Embryonic facial prominence (tissue), 1 donor: Measurements from ENCODE around the gene TRA2A.

Source experiments
- DNase-seq: peaks from one replicate; pipeline ENCODE4 v3.0.0-alpha.2; 2016; ENCODE audit errors: extremely low spot score

Gene TRA2A

GRCh38 chr7:23470330-23471105 is 61.3 kb downstream of the TRA2A start, which contains the start of gene IGF2BP3:
TSS of gene IGF2BP3 (minus strand) at chr7:23470491. CDS start at chr7:23470110, 381 bp downstream.
- DNase-seq: peak; percentile 94

DNA sequence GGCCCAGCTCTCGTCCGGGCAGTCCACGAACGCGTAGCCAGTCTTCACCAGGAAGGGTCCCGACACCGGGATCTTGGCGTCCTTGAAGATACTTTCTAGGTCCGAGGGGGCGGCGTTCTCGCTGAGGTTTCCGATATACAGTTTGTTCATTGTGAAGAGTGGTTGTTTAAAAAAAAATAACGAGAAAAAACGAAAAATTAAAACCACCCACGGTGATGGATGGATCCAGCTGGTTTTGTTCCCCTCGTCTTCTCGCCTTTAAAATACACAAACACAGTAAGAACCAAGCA is 61.9 kb downstream of the TRA2A start:
- no peak for DNase-seq

DNA sequence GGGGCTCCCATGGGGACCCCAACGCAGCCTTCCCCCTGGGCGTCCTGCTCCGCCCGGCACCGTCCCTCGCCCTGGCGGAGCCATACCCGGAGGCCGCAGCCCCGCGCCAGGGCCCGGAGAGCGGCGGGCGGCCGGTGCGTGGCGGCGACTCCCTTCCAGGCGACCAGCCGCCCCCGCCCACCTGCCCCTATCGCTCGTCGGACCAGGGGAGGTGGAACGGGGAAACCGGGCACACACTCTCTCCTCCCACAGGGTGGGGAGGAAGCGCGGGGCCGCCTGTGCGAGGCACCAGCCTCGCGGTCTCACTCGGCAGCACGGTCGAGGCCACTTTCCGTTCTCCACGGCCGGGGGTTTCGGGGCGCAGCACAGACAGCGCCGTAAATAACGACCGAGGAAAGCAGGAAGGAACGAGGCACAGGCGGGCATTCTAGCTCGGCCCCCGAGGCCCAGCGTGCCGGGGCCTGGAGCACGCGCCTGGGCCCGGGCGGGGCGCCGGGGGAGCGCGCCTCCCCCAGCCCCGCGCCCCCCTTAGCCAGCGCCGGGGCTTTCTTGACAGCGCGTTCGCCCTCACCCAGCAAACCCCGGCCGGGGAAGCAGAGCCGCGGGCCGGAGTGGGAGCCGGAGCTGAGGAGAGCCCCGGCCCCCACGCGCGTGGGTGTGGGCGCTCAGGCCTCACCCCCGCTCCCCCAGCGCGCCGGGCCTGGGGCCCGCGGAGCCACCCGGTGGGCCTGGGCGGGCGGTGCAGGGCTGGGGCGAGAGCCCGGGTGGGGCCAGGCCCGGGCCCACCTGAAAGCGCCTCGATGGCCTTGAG is 62.4 kb downstream of the TRA2A start:
- DNase-seq: no peak

DNA sequence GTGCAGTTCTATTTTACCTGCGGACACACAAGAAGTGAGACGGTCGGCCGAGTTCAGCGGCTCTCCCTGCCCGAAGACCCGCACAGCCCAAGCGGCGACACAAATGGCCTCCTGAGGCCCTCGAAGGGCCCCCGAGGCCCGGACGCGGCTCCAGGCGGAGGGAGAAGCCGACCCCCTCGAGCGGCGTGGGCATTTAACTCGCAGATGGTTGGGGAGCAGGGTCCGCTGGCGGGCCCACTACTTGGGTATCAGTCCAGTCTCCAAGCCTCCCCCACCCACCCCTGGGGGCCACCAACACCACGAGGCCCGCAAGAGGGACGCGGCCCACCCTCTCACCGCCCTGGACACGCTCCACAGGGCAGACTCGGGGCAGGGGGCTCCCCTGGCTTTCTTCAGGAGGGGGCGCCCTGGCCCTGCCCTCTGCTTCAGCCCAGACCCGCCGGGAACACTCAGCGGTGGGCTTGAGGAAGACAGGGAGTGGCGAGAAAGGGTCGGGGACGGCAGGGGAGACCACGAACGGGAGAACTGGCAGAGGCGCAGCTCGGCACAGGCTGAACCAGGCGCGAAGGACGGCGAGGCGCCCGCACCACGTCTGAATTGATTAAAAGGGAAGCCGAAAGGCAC is 63.1 kb downstream of the TRA2A start:
- no peak for DNase-seq

DNA sequence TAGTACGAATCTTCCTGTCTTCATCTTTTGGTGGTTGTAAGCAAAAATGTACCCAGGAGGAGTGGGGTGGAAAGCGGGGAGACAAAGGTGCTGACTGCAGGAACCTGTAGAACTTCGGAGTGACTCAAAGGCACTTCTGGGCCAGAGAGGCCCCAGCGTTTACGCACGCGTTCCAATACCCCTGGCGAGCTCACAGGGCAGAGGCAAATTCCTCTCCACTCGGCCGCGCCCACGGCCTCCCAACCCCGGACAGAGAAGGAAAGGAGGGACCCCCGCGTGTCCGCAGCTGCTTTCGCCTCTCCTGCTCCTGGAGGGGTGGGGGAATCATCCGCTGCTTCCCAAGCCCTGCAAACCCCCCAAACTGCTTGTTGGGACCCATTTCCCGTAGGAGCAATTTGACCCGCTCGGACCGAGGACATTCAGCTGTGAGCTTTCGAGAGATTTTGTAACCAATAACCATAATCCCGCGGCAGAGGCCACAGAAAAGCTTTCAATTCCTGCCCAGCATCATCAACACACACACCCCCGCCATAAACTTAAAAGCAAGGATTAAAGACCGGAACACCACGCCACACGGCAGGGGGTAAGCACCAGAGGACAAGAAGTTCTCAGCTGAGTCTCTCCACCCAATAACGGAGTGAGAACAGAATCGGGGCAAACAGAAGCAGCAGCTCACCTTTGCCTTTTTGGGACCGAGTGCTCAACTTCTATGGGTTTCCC is 63.8 kb downstream of the TRA2A start:
- no peak for DNase-seq

DNA sequence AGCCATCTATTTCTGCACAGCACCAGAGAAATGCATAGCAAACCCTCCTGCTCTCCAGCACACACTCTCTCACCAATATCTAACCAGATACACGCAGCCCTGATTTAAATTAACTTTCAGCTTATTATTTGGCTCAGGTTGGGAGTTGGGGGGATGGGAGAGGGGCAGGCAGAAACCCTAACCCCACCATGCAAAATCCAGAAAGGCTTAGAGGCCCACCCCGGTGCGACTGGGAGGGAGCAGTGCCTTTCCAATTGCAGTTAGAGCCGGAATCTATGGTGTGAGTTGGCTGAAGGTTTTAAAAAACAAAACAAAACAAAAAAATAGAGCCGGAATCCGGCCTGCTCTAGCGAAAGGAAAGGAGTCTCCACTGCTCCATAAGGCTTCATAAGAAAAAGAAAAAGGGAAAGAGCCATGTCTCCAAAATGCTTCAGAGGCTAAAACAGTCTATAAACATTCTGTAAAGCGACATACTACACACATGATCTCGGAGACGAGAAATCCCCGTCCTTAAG is 64.4 kb downstream of the TRA2A start:
- DNase-seq: no peak

DNA sequence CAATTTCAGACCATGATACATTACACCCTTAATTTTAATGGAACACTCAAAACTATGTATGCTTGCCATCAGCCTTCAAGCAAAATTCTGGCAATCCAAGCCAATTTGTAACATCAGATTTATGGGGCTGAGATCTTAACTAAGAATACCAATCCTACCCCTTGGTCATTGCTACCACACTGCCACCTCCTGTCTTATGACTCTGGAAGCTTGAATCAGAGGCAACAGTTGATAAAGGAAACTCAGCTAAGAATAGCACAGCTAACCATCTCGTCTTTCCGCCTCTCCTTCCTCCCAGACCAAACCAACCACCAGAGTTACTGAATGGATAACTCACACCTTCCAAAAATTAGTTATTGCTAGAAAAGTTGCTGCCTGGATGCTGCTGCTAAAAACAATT is 68.9 kb downstream of the TRA2A start:
- no peak for DNase-seq

DNA sequence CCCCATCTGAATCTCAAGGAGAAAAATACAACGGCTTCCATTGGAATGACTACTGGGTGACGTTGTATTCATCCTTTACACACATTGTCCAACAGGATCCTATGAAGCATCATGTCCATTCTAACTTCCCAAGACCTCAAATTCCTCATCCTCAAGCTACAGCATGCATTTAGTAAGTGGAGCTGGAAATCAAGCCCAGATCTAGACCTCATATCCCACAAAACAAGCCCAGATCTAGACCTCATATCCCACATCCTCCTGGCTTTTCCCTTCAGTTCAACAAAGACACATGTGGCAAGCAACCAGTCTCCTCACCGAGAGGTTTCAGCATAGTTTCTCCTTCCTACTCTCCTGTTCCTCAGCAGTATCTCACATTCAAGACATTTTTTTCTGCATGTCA is 73.7 kb downstream of the TRA2A start:
- DNase-seq: no peak

- DNase-seq: no peak
Measured at GRCh38 chr7:23456093-23456492, 75.7 kb downstream of the TRA2A start.

- no peak for DNase-seq
Measured at GRCh38 chr7:23454881-23455526, 76.8 kb downstream of the TRA2A start.
